ENCODE results near the gene KRTAP10-8.
"Not testable (repeated sequence)": the region's sequence is repeated elsewhere in the genome, so short reads cannot be mapped to it uniquely, and the experiment has no call there.

Gene KRTAP10-8

DNA sequence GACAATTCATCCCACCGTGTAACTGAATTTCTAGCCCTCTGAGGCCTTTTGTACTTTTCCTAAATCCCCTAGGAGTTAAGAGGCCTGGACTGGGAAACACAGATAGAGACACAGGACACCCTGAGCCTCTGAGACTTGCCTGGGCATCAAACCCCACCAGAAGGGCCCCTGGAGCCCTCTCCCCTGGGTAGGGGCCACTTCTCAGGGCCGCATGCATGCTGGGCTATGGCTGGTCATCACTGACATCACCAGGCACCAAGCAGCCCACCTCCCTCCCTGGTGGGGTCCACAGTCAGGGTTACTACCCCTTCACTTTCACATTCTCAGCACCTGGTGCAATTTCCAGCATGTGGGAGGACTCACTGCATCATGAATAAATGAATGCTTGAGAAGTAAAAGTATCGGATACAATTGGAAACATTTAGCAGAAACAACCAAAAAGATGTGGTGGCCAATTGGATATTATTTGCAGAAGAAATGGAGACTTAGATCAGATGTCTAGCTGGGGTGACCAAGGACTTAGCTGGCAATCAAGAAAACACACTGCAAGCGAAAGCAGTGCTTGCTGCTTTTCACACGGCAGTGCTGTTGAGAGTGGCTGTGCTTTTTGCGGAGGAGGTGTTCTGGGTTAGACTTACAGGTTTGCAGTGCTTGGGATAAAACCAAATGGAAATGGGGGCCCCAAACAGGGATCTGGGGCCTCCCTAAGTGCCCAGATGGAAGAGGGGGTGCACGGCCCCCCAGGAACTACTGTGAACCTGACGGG lies 12.4 kb upstream of the KRTAP10-8 start:
- DNase-seq, result no peak

DNA sequence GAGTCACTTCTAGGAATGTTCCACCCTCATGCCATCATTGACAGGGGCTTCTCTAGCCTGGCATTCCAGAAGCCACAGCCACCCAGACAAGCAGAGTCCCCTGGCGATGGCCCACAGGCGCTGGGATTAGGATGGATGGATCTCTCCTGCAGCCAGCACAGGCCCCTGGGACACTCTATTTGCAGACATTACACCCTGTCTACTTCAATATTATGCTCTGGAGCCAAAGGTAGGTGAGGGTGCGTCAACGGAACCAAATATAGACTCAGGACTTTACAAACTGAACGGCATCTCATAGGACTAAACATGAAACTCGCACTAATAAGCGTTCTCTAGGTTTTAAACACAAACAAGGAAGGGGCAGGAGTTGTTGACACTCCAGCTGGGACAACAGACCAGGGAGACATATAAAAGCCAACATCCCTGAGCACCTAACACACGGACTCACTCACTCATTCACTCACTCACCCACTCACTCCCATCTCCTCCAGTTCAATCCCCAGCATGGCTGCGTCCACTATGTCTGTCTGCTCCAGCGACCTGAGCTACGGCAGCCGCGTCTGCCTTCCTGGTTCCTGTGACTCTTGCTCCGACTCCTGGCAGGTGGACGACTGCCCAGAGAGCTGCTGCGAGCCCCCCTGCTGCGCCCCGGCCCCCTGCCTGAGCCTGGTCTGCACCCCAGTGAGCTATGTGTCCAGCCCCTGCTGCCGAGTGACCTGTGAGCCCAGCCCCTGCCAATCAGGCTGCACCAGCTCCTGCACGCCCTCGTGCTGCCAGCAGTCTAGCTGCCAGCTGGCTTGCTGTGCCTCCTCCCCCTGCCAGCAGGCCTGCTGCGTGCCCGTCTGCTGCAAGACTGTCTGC lies 11.5 kb upstream of the KRTAP10-8 start, which contains the start of gene KRTAP10-7:
KRTAP10-7 (plus strand) TSS at position 480 of the 861 bp plus-strand sequence; CDS start at position 505, 25 bp downstream.
- not testable (repeated sequence) for DNase-seq

DNA sequence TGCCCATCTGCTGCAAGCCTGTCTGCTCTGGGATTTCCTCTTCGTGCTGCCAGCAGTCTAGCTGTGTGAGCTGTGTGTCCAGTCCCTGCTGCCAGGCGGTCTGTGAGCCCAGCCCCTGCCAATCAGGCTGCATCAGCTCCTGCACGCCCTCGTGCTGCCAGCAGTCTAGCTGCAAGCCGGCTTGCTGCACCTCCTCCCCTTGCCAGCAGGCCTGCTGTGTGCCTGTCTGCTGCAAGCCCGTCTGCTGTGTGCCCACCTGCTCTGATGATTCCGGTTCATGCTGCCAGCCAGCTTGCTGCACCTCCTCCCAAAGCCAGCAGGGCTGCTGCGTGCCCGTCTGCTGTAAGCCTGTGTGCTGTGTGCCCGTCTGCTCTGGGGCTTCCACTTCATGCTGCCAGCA lies 10.8 kb upstream of the KRTAP10-8 start:
- DNase-seq, result peak in 1 of 2 experiments; percentile 5

DNA sequence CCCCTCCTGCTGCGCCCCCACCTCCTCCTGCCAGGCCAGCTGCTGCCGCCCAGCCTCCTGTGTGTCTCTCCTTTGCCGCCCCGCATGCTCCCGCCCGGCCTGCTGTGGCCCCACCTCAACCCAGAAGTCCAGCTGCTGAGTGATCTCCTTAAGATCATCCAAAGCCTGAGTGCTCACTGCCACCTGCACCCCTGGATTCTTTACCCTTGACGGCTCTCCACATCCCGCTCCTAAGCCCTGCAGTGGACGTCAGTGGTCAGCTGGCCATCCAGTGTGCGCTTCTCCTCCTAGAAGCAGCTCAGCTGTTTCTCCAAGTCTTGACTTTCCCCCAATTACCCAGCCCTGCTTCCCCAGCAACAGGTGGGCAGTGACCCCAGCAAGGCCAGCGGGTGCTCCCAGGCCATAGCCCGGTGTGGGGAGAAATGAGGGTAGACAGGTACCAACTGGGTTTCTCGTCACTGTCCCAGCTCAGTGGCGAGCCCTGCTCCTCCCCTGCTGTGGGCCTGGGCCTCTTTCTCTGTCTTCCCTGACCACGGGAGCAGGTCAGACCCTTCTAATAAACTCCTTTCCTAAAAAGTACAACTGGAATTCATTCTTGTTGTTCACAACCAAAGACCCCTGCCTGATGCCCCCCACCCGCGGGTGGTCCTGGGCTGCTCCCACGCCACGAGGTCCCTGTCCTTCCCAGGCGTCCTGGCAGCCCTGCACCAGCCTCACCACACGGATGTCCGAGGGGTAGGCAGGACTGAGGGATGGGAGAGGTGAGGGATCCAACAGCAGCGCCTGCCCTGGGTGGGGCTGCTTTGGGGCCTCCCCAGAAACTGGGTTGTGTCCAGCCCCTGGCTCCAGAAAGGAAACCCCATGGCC lies 10.1 kb upstream of the KRTAP10-8 start:
- DNase-seq, result no peak

GRCh38 chr21:44602463-44602850 lies 9.4 kb upstream of the KRTAP10-8 start:
- DNase-seq, result no peak

DNA sequence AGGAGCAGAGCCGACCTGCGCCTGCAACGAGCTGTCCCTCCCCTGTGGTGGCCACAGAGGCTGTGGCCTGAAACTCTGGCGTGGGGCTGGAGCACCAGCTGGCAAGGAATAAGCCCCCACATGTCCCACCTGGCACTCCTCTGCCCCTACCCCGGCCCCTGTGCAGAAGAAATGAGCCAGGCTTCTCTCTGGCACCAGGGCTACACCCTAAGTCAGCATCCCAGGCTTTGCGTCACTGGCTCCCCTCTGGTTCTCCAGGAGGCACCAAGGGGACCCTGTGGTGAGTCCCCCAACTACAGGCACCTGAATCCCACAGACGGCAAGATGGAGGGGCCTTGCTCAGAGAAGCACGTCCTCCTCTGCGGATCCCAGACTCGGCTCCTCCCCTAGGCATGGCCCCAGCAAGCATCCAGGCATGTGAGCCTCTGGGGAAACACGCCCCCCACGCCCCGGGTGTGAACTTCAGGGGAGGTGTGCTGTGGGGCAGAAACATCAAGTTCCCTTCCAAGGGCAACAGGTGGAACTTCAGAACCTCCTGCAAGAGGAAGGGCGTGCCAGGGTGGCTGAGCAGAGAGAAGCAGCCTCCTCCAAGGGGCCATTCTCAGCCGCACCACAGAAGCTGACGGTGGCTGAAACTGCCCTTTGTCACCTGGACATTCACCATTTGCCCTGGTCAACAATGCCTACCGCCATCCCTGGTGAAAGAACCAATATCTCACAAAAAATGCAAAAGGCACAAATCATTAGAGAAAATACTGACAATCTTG lies 8.6 kb upstream of the KRTAP10-8 start:
- no peak for DNase-seq

DNA sequence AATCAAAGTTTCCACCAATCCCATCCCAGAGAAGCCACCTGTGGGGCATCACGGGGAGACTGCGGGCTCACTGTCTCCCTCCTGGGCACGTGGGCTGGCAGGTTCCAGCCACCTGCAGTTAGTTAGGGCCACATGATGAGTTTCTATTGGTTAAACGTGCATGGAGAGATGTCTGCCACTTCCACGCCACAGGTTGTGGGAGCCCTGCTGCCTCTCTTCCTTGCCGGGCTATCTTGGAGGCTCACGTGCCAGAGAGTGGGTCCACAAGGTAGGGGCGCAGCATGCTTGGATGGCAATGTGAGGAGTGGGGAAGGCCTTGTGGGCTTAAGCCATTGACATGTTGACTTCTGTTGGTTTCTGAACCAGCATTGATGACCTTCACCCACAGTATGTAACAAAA lies 8.0 kb upstream of the KRTAP10-8 start:
- DNase-seq, result no peak

DNA sequence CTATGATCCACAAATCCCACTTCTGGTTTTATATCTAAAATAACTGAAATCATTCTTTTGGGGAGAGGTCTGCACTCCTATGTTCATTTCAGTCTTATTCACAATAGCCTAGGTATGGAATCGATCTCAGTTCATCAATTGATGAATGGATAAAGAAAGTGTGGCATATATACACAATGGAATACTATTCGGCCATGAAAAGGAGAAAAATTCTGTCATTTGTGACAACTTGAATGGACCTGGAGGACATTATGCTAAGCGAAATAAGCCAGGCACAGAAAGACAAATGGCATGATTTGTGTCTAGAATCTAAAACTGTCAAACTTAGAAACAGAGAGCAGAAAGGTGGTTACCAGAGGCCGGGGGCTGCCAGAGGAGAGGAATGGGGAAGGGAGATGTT lies 5.4 kb upstream of the KRTAP10-8 start:
- DNase-seq, result no peak

DNA sequence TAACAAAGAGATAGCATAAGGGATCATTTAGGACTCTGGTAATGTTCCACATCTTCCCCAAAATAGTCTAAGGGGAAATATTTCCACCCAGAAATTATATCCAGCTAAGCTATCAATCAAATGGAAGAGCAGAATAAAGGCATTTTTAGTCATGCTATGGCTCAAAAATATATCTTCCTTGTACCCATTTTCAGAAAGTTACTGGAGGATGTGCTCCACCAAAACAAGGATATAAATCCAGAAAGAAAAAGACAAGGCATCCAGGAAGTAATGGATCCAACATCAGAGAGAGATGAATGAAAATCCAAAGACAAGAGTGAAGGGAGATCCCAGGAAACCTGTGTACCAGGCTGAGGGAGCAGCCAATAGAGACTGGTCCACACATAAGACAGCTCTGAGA lies 2.7 kb upstream of the KRTAP10-8 start:
- DNase-seq, result no peak

GRCh38 chr21:44610157-44610843 lies 1.6 kb upstream of the KRTAP10-8 start:
- not testable (repeated sequence) for DNase-seq

GRCh38 chr21:44611551-44611950 lies 328 bp upstream of the KRTAP10-8 start:
- no peak for DNase-seq

GRCh38 chr21:44612669-44613229 lies 870 bp downstream of the KRTAP10-8 start:
- no peak for DNase-seq

- DNase-seq, result no peak
Measured at GRCh38 chr21:44613386-44614155, 1.7 kb downstream of the KRTAP10-8 start.

DNA sequence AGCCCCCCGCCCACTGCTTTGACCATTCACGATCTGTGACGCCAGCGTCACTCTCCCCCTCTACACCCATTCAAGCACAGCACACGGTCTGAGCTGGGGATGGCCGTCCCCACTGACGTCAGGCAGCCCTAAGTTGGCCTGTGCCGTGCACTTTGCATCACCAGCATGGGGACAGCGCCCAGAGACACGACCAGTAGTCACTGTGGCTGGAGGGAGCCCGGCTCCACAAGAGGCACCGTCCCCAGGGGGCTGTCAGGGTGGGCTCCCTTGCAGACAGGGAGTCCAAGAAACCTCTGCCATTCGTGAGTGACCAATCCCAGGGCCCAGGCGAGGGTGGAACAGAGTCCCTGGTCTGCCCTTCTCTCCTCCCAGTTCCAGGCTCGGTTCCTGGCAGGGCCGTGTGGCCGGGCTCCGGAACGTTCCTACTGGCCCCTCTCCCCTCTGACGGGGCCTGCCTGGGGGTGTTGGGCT lies 2.3 kb downstream of the KRTAP10-8 start:
- DNase-seq, result no peak

DNA sequence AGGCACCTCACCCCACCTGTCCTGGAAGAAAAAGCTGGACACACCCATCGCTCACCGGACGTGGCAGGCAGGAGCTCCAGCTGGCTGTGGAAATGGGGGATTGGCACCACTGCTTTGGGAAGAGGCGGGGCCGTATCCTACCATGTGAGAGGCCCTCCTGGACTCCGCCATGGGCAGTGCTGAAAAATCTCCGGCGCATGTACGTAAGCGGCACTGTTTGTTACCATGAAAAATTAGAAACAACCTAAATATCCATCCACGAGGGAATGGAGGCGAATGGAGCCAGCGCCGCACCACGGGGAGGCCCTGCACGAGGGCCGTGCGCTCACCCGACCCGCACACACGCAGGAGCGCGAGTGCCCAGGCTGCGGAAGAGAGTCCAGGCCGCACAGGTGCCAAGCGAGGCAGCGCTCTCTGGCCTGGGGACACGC lies 3.1 kb downstream of the KRTAP10-8 start:
- no peak for DNase-seq

GRCh38 chr21:44615466-44615865 lies 3.6 kb downstream of the KRTAP10-8 start:
- no peak for DNase-seq

DNA sequence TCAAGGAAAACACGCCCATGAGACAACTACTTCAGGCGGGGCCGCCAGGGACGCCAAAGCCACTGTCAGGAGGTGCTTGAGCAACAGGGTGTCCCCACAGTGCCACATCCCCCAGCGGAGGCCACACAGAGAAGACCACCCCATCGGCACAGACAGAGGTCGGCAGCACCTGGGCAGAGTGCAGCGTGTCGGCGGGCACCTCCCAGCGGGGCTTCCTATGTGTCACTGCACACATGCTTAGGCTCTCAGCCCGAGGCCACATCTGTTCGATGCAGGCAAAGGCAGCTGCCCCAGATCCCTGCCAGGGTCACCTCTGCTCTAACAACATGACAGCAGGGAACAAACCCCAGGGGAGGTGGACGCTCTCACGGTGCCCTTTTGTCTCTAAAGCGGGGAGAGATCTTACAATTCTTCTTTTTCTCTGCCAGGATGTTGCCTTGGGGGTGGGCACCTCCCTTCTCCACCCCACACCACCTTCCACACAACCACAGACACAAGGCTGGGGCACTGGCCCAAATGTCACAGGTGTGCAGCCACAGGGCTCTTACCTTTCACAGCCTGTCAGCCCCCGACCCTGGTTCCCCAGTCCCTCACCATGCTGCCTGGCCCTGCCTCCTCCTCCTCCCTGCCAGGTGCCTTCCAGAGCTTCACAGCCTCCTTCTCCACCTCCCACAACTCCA lies 4.2 kb downstream of the KRTAP10-8 start:
- no peak for DNase-seq

- no peak for DNase-seq
Measured at GRCh38 chr21:44616591-44616926, 4.7 kb downstream of the KRTAP10-8 start.

DNA sequence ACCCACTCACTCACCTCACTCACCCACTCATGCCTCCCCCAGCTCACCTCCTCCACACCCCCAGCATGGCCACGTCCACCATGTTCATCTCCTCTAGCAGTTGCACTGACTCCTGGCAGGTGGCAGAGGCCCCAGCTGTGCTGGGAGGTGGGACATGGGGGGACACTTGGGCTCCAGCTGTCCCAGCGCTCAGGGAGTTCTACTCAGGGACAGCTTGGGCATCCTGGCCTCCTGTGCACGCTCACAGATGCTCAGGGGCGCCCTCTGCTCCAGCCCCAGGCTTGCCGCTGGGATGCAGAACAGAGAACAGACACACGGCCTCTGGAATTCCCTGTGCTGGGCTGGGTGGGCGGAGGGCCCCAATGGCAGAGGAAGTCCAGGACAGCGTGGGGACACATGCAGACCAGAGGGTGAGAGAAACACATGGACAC lies 5.2 kb downstream of the KRTAP10-8 start:
- no peak for DNase-seq

DNA sequence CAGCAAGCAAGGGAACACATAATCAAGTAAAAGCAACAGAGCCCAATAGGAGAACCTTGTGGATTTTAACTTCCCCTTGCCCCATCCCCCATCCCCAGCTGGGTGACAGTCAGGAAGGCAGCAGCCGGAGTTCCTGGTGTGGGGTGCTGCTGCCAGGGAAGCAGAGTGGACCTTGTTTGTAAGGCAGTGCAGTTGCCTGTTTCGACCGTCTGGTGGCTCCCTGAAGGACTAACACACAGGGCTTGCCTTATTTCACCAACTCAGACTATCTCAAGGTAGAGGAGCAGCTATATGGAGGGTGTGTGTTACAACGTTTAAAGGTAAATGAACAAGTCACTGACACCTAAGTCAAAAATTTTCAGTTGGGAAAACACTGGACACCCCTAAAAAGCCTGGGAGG lies 6.6 kb downstream of the KRTAP10-8 start:
- no peak for DNase-seq

All from NCI-H2081 (cell line).